Prostate gland (tissue), 2 donors: ENCODE data around the gene FAM222B. TPM values are rescaled to one million over a fixed set of nuclear protein-coding genes. Genes with fewer than 3 reads are reported as not detected.
"Not testable (repeated sequence)": the region's sequence is repeated elsewhere in the genome, so short reads cannot be mapped to it uniquely, and the experiment has no call there.

ENCODE experiments used
- DNase-seq: peaks from one replicate; pipeline ENCODE4 v3.0.0-alpha.2; 2019; ENCODE audit warnings: low spot score
- H3K27ac ChIP-seq, 2 donors: fragments of 200-600 bp; sonication (generic); 2 replicates each; pipeline ENCODE4 v1.5.1; 2017 to 2019
- H3K27me3 ChIP-seq: fragments of 200-600 bp; sonication (generic); replicated peaks from 2 replicates; pipeline ENCODE4 v1.5.1; 2019; ENCODE audit not compliant: insufficient read depth
- H3K36me3 ChIP-seq, 2 donors: fragments of 200-600 bp; sonication (generic); 1 replicate in 1 of 2; 2 replicates in 1 of 2; pipeline versions ENCODE4 v1.5.1 to v1.8.1; 2017 to 2019
- H3K4me1 ChIP-seq: fragments of 200-600 bp; sonication (generic); replicated peaks from 2 replicates; pipeline ENCODE4 v1.5.1; 2019
- H3K4me3 ChIP-seq, 2 donors: fragments of 200-600 bp; sonication (generic); 2 replicates each; pipeline ENCODE4 v1.5.1; 2017 to 2019
- H3K9me3 ChIP-seq: fragments of 200-600 bp; sonication (generic); 2 replicates; pipeline ENCODE4 v1.5.1; 2017
- POLR2A ChIP-seq: fragments of 450-650 bp; IDR thresholded peaks from one replicate; pipeline ENCODE4 v1.6.1; 2016; ENCODE audit warnings: antibody characterized with exemption, mild to moderate bottlenecking
- POLR2AphosphoS5 ChIP-seq: sonication (generic); formaldehyde crosslinking; IDR thresholded peaks from one replicate; pipeline ENCODE4 v1.6.1; 2017; ENCODE audit warnings: antibody characterized with exemption
- WGBS: methylation state at CpG from one replicate; pipeline ENCODE4 v1.1.5; 2018; 5-methylcytosine and 5-hydroxymethylcytosine counted together
- intact Hi-C: fragments of 100-400 bp; cut with DNase I; formaldehyde crosslinking; loops from one replicate; pipeline ENCODE4 v1.14.2; 2022
- total RNA-seq, 2 donors: library from RNA; depleted of rRNA; stranded (reverse); fragments of >200 nt; gene quantifications; one replicate each; pipeline ENCODE4 v1.1.0, GENCODE V29; 2016
- TF ChIP-seq, protein P1 (sequence below), 4 experiments: fragments of 200-600 bp in 2 of 4; fragments of 450-650 bp in 2 of 4; sonication (generic) in 2 of 4; IDR thresholded peaks; 1 replicate in 3 of 4; 2 replicates in 1 of 4; pipeline ENCODE4 v1.5.1; 2016 to 2019; ENCODE audit warnings: antibody characterized with exemption in 4 of 4, mild to moderate bottlenecking in 2 of 4, moderate library complexity in 2 of 4

Gene FAM222B
- total RNA-seq, 2 donors from 2014 or later: 14.9 to 48.9 TPM

DNA sequence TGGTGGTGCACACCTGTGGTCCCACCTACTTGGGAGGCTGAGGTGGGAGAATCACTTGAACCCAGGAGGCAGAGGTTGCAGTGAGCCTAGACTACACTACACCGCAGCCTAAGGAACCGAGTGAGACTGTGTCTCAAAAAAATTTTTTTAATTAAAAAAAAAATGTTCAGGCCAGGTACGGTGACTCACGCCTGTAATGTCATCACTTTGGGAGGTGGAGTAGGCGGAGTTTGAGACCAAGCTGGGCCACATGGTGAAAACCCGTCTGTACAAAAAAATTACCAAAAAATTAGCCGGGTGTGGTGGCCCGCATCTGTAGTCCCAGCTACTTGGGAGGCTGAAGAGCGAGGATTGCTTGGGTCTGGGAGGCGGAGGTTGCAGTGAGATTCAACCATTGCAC, 3.6 kb upstream of the FAM222B start:
- H3K9me3 ChIP-seq: no peaks in the 10 kb centered on the region
- intact Hi-C loops: no loop called here
- WGBS: 91% methylated on average over 10 of the region's 10 CpGs
- no peak overlapping the region for H3K4me3 ChIP-seq
- DNase-seq: no peak
- H3K4me1 ChIP-seq: no peaks in the 10 kb centered on the region
- H3K27me3 ChIP-seq: no peaks in the 10 kb centered on the region
- H3K36me3 ChIP-seq: no peaks in the 10 kb centered on the region
- TF ChIP-seq POLR2A (no peak), POLR2AphosphoS5 (no peak)
- TF ChIP-seq, protein P1, sequence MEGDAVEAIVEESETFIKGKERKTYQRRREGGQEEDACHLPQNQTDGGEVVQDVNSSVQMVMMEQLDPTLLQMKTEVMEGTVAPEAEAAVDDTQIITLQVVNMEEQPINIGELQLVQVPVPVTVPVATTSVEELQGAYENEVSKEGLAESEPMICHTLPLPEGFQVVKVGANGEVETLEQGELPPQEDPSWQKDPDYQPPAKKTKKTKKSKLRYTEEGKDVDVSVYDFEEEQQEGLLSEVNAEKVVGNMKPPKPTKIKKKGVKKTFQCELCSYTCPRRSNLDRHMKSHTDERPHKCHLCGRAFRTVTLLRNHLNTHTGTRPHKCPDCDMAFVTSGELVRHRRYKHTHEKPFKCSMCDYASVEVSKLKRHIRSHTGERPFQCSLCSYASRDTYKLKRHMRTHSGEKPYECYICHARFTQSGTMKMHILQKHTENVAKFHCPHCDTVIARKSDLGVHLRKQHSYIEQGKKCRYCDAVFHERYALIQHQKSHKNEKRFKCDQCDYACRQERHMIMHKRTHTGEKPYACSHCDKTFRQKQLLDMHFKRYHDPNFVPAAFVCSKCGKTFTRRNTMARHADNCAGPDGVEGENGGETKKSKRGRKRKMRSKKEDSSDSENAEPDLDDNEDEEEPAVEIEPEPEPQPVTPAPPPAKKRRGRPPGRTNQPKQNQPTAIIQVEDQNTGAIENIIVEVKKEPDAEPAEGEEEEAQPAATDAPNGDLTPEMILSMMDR (IDR thresholded peaks at IDR 0.05): no peak
- no peak overlapping the region for H3K27ac ChIP-seq

DNA sequence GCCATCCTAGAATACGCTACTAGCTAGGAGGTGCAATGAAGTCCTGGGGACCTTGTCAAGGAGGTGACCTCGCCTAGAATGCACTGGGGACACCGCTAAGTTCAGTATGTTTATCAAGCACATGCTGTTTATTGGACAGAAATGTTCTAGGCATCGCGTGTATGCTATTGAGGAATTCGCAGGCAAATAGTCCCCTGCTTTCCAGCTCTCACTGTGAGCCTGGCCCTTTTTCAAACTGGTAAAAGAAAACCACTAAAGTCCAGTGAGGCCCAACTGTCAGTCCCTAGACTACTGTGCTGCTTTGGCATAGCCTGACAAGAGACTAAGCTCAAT, 1.2 kb upstream of the FAM222B start:
- WGBS: 87% methylated on average over 6 of the region's 6 CpGs
- no peaks in the 10 kb centered on the region for H3K36me3 ChIP-seq
- no peak overlapping the region for H3K27ac ChIP-seq
- no peaks in the 10 kb centered on the region for H3K27me3 ChIP-seq
- no peaks in the 10 kb centered on the region for H3K4me1 ChIP-seq
- intact Hi-C loops: no loop called here
- no peak overlapping the region for H3K4me3 ChIP-seq
- no peak for DNase-seq
- no peaks in the 10 kb centered on the region for H3K9me3 ChIP-seq
- TF ChIP-seq, protein P1 (IDR thresholded peaks at IDR 0.05): no peak
- no peak for TF ChIP-seq POLR2AphosphoS5
- TF ChIP-seq POLR2A: no peak

DNA sequence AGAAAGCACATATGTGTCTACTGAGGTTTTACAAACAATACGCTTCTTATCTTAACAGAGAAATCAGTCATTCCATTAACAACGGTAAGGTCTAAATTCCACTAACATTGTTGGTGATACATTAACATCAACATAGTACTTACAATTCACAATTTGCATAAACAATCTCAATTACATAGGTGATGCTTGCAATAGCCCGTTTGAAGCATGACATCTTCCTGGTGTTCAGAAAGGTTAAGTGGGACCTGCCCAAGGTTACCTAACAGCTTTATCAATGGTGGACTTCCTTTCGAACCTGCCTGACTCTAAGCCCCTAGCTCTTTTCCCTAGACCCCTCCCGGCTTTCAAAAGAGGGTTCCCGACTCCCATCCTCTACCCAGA, 699 bp downstream of the FAM222B start:
- intact Hi-C loops: no loop called here
- no peak for DNase-seq
- no peaks in the 10 kb centered on the region for H3K9me3 ChIP-seq
- peak overlapping the region; percentile 55 to 61 for H3K4me3 ChIP-seq
- H3K27me3 ChIP-seq: no peaks in the 10 kb centered on the region
- peak overlapping the region; percentile 68 to 74 for H3K27ac ChIP-seq
- no peaks in the 10 kb centered on the region for H3K36me3 ChIP-seq
- H3K4me1 ChIP-seq: no peaks in the 10 kb centered on the region
- WGBS: 0% methylated on average over 6 of the region's 6 CpGs
- TF ChIP-seq POLR2A (no peak), POLR2AphosphoS5 (no peak)
- TF ChIP-seq, protein P1 (IDR thresholded peaks at IDR 0.05): no peak

DNA sequence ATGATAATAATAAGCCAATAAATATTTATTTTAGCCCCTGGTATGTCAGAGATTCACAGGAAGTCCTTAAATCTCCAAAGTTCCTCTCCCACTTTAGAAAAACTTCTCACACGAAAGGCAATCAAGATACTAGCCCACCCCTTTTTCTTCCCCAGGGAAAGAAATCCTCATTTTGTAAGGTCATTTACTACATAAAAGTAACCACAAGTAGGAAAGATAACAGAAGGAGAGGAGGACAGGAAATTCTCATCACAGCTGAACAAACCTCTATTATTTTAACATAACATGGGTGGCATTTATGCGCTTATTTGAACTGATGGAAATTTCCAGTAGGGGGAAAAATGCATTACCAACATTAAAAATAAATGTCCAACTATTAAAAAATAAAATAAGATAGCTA, 3.4 kb downstream of the FAM222B start:
- intact Hi-C loops: no loop called here
- no peaks in the 10 kb centered on the region for H3K4me1 ChIP-seq
- 86% methylated on average over 2 of the region's 2 CpGs for WGBS
- TF ChIP-seq, protein P1 (IDR thresholded peaks at IDR 0.05): no peak
- no peak for TF ChIP-seq POLR2AphosphoS5
- no peak for TF ChIP-seq POLR2A
- no peak for DNase-seq
- H3K36me3 ChIP-seq: no peaks in the 10 kb centered on the region
- H3K4me3 ChIP-seq: no peak overlapping the region
- no peaks in the 10 kb centered on the region for H3K9me3 ChIP-seq
- H3K27me3 ChIP-seq: no peaks in the 10 kb centered on the region
- no peak overlapping the region for H3K27ac ChIP-seq

DNA sequence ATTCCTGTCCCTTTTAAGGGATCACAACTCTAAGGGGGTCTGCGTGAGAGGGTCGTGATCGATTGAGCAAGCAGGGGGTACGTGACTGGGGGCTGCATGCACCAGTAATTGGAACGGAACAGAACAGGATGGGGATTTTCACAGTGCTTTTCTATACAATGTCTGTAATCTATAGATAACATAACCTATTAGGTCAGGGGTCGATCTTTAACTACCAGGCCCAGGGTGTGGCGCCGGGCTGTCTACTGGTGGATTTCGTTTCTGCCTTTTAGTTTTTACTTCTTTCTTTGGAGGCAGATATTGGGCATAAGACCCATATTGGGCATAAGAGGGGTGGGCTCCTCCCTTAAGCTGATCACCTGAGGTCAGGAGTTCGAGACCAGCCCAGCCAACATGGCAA, 6.0 kb downstream of the FAM222B start:
- H3K4me1 ChIP-seq, intact Hi-C loops, H3K36me3 ChIP-seq, H3K9me3 ChIP-seq, H3K27me3 ChIP-seq, DNase-seq, H3K4me3 ChIP-seq, H3K27ac ChIP-seq: not testable (repeated sequence)
- 96% methylated on average over 10 of the region's 10 CpGs for WGBS

DNA sequence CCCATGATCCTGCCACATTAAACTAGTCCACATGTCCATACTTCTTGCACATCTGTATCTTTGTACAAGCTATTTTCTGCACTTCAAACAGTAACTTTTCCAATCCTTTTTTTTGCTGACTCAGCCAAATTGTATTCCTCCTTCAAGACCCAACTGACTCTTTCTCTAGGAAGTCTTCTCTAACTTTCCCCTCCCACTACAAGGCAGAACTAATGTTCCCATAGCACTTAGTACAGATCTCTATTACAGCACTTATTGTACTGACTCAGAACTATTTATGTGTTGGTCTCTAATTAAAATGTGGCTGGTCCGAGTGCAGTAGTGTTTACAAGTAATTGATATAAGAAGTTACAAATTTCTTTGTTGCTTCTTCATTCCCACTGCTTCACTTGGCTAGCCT, 8.2 kb downstream of the FAM222B start:
- TF ChIP-seq POLR2AphosphoS5 (no peak), POLR2A (no peak)
- TF ChIP-seq, protein P1 (IDR thresholded peaks at IDR 0.05): no peak
- Histone ChIP-seq H3K9me3 (no peaks in the 10 kb centered on the region), H3K36me3 (no peaks in the 10 kb centered on the region), H3K4me1 (no peaks in the 10 kb centered on the region), H3K27ac (no peak overlapping the region), H3K4me3 (no peak overlapping the region), H3K27me3 (no peaks in the 10 kb centered on the region)
- 97% methylated on average over 1 of the region's 1 CpG for WGBS
- no peak for DNase-seq
- intact Hi-C loops: no loop called here
